Neural progenitor cell (in vitro differentiated cells): ENCODE measurements around the gene NEURL1B. TPM values are rescaled to one million over a fixed set of nuclear protein-coding genes. Genes with fewer than 3 reads are reported as not detected.
A peak's percentile ranks its signal among the peaks of the same experiment; 100 is the strongest.

Experiments
- DNase-seq: peaks from one replicate; pipeline ENCODE4 v3.0.0-alpha.2; 2016; ENCODE audit warnings: low spot score
- H2AFZ ChIP-seq: fragments of 200-600 bp; sonication (generic); replicated peaks from 2 replicates; pipeline ENCODE4 v1.6.1; 2016; ENCODE audit warnings: antibody characterized with exemption
- H3F3A ChIP-seq: fragments of 200-600 bp; sonication (generic); 2 replicates; pipeline ENCODE4 v1.6.1; 2016; ENCODE audit warnings: antibody characterized with exemption, low read depth
- H3K27ac ChIP-seq: fragments of 200-600 bp; sonication (generic); 2 replicates; pipeline ENCODE4 v1.5.1; 2016; ENCODE audit warnings: mild to moderate bottlenecking
- H3K27me3 ChIP-seq: fragments of 200-600 bp; sonication (generic); 2 replicates; pipeline ENCODE4 v1.6.1; 2016; ENCODE audit warnings: mild to moderate bottlenecking, moderate library complexity
- H3K36me3 ChIP-seq: fragments of 200-600 bp; sonication (generic); 2 replicates; pipeline ENCODE4 v1.5.1; 2016
- H3K4me1 ChIP-seq: fragments of 200-600 bp; sonication (generic); 2 replicates; pipeline ENCODE4 v1.6.1; 2016; ENCODE audit warnings: mixed run types
- H3K4me2 ChIP-seq: fragments of 200-600 bp; sonication (generic); 2 replicates; pipeline ENCODE4 v1.6.1; 2016
- H3K4me3 ChIP-seq: fragments of 200-600 bp; sonication (generic); 2 replicates; pipeline ENCODE4 v1.5.1; 2016
- H3K79me2 ChIP-seq: fragments of 200-600 bp; sonication (generic); 2 replicates; pipeline ENCODE4 v1.6.1; 2016; ENCODE audit warnings: low read depth
- H3K9ac ChIP-seq: fragments of 200-600 bp; sonication (generic); 2 replicates; pipeline ENCODE4 v1.6.1; 2016
- H3K9me3 ChIP-seq: fragments of 200-600 bp; sonication (generic); 2 replicates; pipeline ENCODE4 v1.5.1; 2016; ENCODE audit warnings: low read depth
- H4K20me1 ChIP-seq: fragments of 200-600 bp; sonication (generic); 2 replicates; pipeline ENCODE4 v1.6.1; 2016; ENCODE audit warnings: low read depth
- H3K27ac Mint-ChIP-seq: 3 replicates; pipeline ENCODE4 v1.8.0; 2021; ENCODE audit warnings: mixed read lengths
- H3K27me3 Mint-ChIP-seq: 2 replicates; pipeline ENCODE4 v1.8.0; 2022; ENCODE audit warnings: low read depth, mild to moderate bottlenecking, inconsistent platforms, moderate library complexity, mixed read lengths; ENCODE audit not compliant: insufficient read depth
- H3K36me3 Mint-ChIP-seq: 3 replicates; pipeline ENCODE4 v1.8.0; 2021; ENCODE audit warnings: mixed read lengths
- H3K4me1 Mint-ChIP-seq: 3 replicates; pipeline ENCODE4 v1.8.0; 2021; ENCODE audit warnings: mixed read lengths
- H3K4me3 Mint-ChIP-seq: 3 replicates; pipeline ENCODE4 v1.8.0; 2021; ENCODE audit warnings: mild to moderate bottlenecking, moderate library complexity, mixed read lengths
- H3K9me3 Mint-ChIP-seq: 3 replicates; pipeline ENCODE4 v1.8.0; 2020; ENCODE audit warnings: mixed read lengths
- CTCF ChIP-seq: fragments of 200-600 bp; sonication (generic); IDR thresholded peaks from 2 replicates; pipeline ENCODE4 v1.5.1; 2017; ENCODE audit warnings: antibody characterized with exemption, mild to moderate bottlenecking
- EZH2 ChIP-seq: fragments of 200-600 bp; sonication (generic); IDR thresholded peaks from 2 replicates; pipeline ENCODE4 v1.6.1; 2017; ENCODE audit warnings: antibody characterized with exemption, mild to moderate bottlenecking, moderate library complexity
- EZH2phosphoT487 ChIP-seq: fragments of 200-600 bp; sonication (generic); IDR thresholded peaks from 2 replicates; pipeline ENCODE4 v1.6.1; 2017; ENCODE audit warnings: antibody characterized with exemption
- total RNA-seq: library from RNA; depleted of rRNA; stranded (reverse); fragments of >200 nt; gene quantifications from 2 replicates; pipeline ENCODE4 v1.2.3, GENCODE V29; 2015; ENCODE audit warnings: low replicate concordance

Gene NEURL1B
- total RNA-seq, 1 donor from 2014 or later, result 12.1 TPM

GRCh38 chr5:172659909-172660628, 19.0 kb downstream of the NEURL1B start:
- H3K27me3 ChIP-seq, result no peaks in the 10 kb centered on the region
- TF ChIP-seq EZH2phosphoT487 (no peak), CTCF (peak; percentile 15)
- Mint-ChIP-seq H3K4me1 (peaks cover 39% of the 10 kb centered on the region), H3K27me3 (peaks cover 2% of the 10 kb centered on the region), H3K36me3 (no peaks in the 10 kb centered on the region), H3K27ac (peak overlapping the region; percentile 95), H3K9me3 (peaks cover 3% of the 10 kb centered on the region), H3K4me3 (peak overlapping the region; percentile 52)
- H2AFZ ChIP-seq, result no peak overlapping the region
- no peak overlapping the region for H3K9ac ChIP-seq
- no peaks in the 10 kb centered on the region for H3K9me3 ChIP-seq
- H4K20me1 ChIP-seq, result peaks cover 8% of the 10 kb centered on the region
- H3K4me3 ChIP-seq, result no peak overlapping the region
- no peak overlapping the region for H3K4me2 ChIP-seq
- peak; percentile 78 for DNase-seq
- H3K4me1 ChIP-seq, result peaks cover 26% of the 10 kb centered on the region
- H3K36me3 ChIP-seq, result no peaks in the 10 kb centered on the region
- H3K27ac ChIP-seq, result peak overlapping the region; percentile 64
- no peaks in the 10 kb centered on the region for H3K79me2 ChIP-seq
- H3F3A ChIP-seq, result peaks cover 11% of the 10 kb centered on the region

GRCh38 chr5:172660974-172661373, 19.9 kb downstream of the NEURL1B start:
- H3K4me3 Mint-ChIP-seq, result no peak overlapping the region
- Histone ChIP-seq H3K9me3 (no peaks in the 10 kb centered on the region), H3K27me3 (no peaks in the 10 kb centered on the region), H3F3A (peaks cover 11% of the 10 kb centered on the region), H3K36me3 (no peaks in the 10 kb centered on the region), H4K20me1 (peaks cover 8% of the 10 kb centered on the region), H3K4me2 (no peak overlapping the region), H3K79me2 (no peaks in the 10 kb centered on the region), H3K4me3 (no peak overlapping the region), H3K9ac (no peak overlapping the region), H2AFZ (no peak overlapping the region), H3K4me1 (peaks cover 26% of the 10 kb centered on the region), H3K27ac (no peak overlapping the region)
- DNase-seq, result no peak
- H3K27me3 Mint-ChIP-seq, result peaks cover 2% of the 10 kb centered on the region
- H3K9me3 Mint-ChIP-seq, result peaks cover 1% of the 10 kb centered on the region
- H3K4me1 Mint-ChIP-seq, result peaks cover 41% of the 10 kb centered on the region
- no peak overlapping the region for H3K27ac Mint-ChIP-seq
- no peaks in the 10 kb centered on the region for H3K36me3 Mint-ChIP-seq
- TF ChIP-seq CTCF (no peak), EZH2 (no peak), EZH2phosphoT487 (no peak)

GRCh38 chr5:172661526-172661925, 20.5 kb downstream of the NEURL1B start:
- Histone ChIP-seq H3K36me3 (no peaks in the 10 kb centered on the region), H3K79me2 (no peaks in the 10 kb centered on the region), H3K4me3 (no peak overlapping the region), H3K27ac (no peak overlapping the region), H3K4me2 (no peak overlapping the region), H3K9me3 (no peaks in the 10 kb centered on the region), H4K20me1 (peaks cover 8% of the 10 kb centered on the region), H3K9ac (no peak overlapping the region), H3F3A (peaks cover 11% of the 10 kb centered on the region), H2AFZ (no peak overlapping the region), H3K27me3 (no peaks in the 10 kb centered on the region), H3K4me1 (peaks cover 26% of the 10 kb centered on the region)
- TF ChIP-seq CTCF, result no peak
- no peak for TF ChIP-seq EZH2
- TF ChIP-seq EZH2phosphoT487, result no peak
- no peaks in the 10 kb centered on the region for H3K9me3 Mint-ChIP-seq
- no peak for DNase-seq
- H3K27ac Mint-ChIP-seq, result no peak overlapping the region
- peaks cover 2% of the 10 kb centered on the region for H3K27me3 Mint-ChIP-seq
- peaks cover 45% of the 10 kb centered on the region for H3K4me1 Mint-ChIP-seq
- no peak overlapping the region for H3K4me3 Mint-ChIP-seq
- no peaks in the 10 kb centered on the region for H3K36me3 Mint-ChIP-seq
